Measurements from ENCODE around the gene PRKCD.

DNA sequence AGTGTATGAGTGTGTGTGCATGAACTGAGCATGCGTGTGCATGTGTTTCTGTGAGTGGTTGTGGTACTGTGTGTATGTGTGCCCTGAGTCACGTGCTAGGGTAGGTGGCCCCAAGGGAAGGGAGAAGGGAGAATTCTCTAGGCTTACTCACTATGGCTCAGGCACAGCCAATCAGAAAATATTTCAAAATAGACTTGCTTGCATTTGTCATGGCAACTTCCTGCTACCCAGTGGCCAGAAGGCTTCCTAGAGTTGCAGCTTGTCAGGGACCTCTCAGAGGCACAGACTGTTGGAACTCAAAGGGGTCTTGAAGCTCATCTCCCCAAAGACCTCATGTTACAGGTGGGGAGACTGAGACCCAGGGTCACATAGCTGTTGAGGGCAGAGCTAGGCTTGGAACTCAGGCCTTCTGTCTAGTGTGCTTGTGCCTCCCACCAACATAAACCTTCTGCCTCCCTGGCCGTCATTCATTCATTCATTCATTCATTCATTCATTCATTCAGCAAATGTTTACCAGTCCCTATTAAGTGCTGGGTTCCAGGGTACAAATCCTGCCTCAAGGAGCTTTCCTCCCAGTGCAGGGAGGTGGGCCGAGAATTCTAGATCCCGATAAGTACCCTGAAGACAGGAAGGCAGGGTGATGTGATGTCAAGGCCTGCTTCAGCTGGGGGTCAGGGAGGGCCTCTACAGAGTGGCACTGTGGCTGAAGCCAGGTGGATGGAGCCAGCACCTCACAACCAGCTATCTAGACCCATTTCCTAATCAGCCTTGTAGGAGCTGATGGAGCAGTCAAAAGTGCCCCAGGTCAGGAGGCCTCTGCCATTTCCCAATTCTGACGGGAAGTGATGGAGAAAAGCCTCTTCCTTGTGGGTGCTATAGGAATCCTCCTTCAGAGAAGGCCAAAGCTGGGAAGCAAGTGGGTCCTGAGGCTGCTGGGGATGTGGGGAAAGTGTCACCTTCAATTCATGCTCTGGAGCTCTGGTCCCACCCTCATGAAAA lies 19.9 kb upstream of the PRKCD start:
- no peak for TF ChIP-seq ZNF384 (IDR thresholded peaks at IDR 0.05)
- no peak for TF ChIP-seq SP1 (IDR thresholded peaks at IDR 0.05)
- TF ChIP-seq, protein P1, sequence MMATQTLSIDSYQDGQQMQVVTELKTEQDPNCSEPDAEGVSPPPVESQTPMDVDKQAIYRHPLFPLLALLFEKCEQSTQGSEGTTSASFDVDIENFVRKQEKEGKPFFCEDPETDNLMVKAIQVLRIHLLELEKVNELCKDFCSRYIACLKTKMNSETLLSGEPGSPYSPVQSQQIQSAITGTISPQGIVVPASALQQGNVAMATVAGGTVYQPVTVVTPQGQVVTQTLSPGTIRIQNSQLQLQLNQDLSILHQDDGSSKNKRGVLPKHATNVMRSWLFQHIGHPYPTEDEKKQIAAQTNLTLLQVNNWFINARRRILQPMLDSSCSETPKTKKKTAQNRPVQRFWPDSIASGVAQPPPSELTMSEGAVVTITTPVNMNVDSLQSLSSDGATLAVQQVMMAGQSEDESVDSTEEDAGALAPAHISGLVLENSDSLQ (IDR thresholded peaks at IDR 0.05), result no peak
- no peak for TF ChIP-seq BHLHE40 (IDR thresholded peaks at IDR 0.05; ENCODE audit: borderline replicate concordance)
- no peak for TF ChIP-seq CTBP1 (IDR thresholded peaks at IDR 0.05; ENCODE audit: borderline replicate concordance)
- no peak for TF ChIP-seq FOXM1 (IDR thresholded peaks at IDR 0.05; ENCODE audit: borderline replicate concordance)
- no peak for TF ChIP-seq NFRKB (IDR thresholded peaks at IDR 0.05)
- no peak for TF ChIP-seq LEF1 (IDR thresholded peaks at IDR 0.05; ENCODE audit: borderline replicate concordance)
- no peak for TF ChIP-seq FOXA1 (IDR thresholded peaks at IDR 0.05)
- TF ChIP-seq ARNT (IDR thresholded peaks at IDR 0.05), result no peak
